ENCODE data around the gene ZNF532.

GRCh38 chr18:58903533-58903932, 38.9 kb downstream of the ZNF532 start:
- no peak for TF ChIP-seq POLR2A (IDR thresholded peaks at IDR 0.05)
- TF ChIP-seq, protein P1, sequence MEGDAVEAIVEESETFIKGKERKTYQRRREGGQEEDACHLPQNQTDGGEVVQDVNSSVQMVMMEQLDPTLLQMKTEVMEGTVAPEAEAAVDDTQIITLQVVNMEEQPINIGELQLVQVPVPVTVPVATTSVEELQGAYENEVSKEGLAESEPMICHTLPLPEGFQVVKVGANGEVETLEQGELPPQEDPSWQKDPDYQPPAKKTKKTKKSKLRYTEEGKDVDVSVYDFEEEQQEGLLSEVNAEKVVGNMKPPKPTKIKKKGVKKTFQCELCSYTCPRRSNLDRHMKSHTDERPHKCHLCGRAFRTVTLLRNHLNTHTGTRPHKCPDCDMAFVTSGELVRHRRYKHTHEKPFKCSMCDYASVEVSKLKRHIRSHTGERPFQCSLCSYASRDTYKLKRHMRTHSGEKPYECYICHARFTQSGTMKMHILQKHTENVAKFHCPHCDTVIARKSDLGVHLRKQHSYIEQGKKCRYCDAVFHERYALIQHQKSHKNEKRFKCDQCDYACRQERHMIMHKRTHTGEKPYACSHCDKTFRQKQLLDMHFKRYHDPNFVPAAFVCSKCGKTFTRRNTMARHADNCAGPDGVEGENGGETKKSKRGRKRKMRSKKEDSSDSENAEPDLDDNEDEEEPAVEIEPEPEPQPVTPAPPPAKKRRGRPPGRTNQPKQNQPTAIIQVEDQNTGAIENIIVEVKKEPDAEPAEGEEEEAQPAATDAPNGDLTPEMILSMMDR (IDR thresholded peaks at IDR 0.05): no peak
